ENCODE data around the gene FGGY. TPM values are rescaled to one million over a fixed set of nuclear protein-coding genes. Genes with fewer than 3 reads are reported as not detected.

Gene FGGY
- total and polyA plus RNA-seq, 4 donors, result 9.0 to 44.4 (median 21.1) TPM

- no peaks in the 10 kb centered on the region for H3K27me3 ChIP-seq (ENCODE audit: control insufficient read depth, insufficient read depth, low read length)
- no peak for DNase-seq (ENCODE audit: low read depth in 4 of 6, low spot score in 6 of 6)
- WGBS (ENCODE audit: insufficient coverage), result no CpG with 5 or more reads among the region's 6 CpGs
- no peaks in the 10 kb centered on the region for H3K9me3 ChIP-seq (ENCODE audit: control insufficient read depth, insufficient read depth, low read length)
- no peaks in the 10 kb centered on the region for H3K4me1 ChIP-seq (ENCODE audit: control insufficient read depth, insufficient read depth, low read length)
- H3K4me3 ChIP-seq (ENCODE audit: low read depth, low read length), result no peak overlapping the region
- no peaks in the 10 kb centered on the region for H3K36me3 ChIP-seq (ENCODE audit: control insufficient read depth, insufficient read depth, low read length)
- no peak overlapping the region for H3K27ac ChIP-seq (ENCODE audit: low read depth, low read length)
Measured at GRCh38 chr1:59375321-59376220, 78.7 kb downstream of the FGGY start.

- no peaks in the 10 kb centered on the region for H3K9me3 ChIP-seq (ENCODE audit: control insufficient read depth, insufficient read depth, low read length)
- H3K4me3 ChIP-seq (ENCODE audit: low read depth, low read length), result no peak overlapping the region
- H3K4me1 ChIP-seq (ENCODE audit: control insufficient read depth, insufficient read depth, low read length), result no peaks in the 10 kb centered on the region
- H3K27me3 ChIP-seq (ENCODE audit: control insufficient read depth, insufficient read depth, low read length), result no peaks in the 10 kb centered on the region
- WGBS (ENCODE audit: insufficient coverage), result no CpG with 5 or more reads among the region's 3 CpGs
- H3K27ac ChIP-seq (ENCODE audit: low read depth, low read length), result no peak overlapping the region
- DNase-seq (ENCODE audit: low read depth in 4 of 6, low spot score in 6 of 6), result no peak
- no peaks in the 10 kb centered on the region for H3K36me3 ChIP-seq (ENCODE audit: control insufficient read depth, insufficient read depth, low read length)
Measured at GRCh38 chr1:59377350-59377904, 80.5 kb downstream of the FGGY start.

- Histone ChIP-seq H3K36me3 (ENCODE audit: control insufficient read depth, insufficient read depth, low read length) (no peaks in the 10 kb centered on the region), H3K4me1 (ENCODE audit: control insufficient read depth, insufficient read depth, low read length) (no peaks in the 10 kb centered on the region), H3K27me3 (ENCODE audit: control insufficient read depth, insufficient read depth, low read length) (no peaks in the 10 kb centered on the region), H3K27ac (ENCODE audit: low read depth, low read length) (no peak overlapping the region), H3K4me3 (ENCODE audit: low read depth, low read length) (no peak overlapping the region), H3K9me3 (ENCODE audit: control insufficient read depth, insufficient read depth, low read length) (no peaks in the 10 kb centered on the region)
- WGBS (ENCODE audit: insufficient coverage), result 70% methylated on average over 2 of the region's 7 CpGs
- no peak for DNase-seq (ENCODE audit: low read depth in 4 of 6, low spot score in 6 of 6)
Measured at GRCh38 chr1:59378621-59379370, 81.9 kb downstream of the FGGY start.

- Histone ChIP-seq H3K27me3 (ENCODE audit: control insufficient read depth, insufficient read depth, low read length) (no peaks in the 10 kb centered on the region), H3K27ac (ENCODE audit: low read depth, low read length) (no peak overlapping the region), H3K36me3 (ENCODE audit: control insufficient read depth, insufficient read depth, low read length) (no peaks in the 10 kb centered on the region), H3K4me3 (ENCODE audit: low read depth, low read length) (no peak overlapping the region), H3K9me3 (ENCODE audit: control insufficient read depth, insufficient read depth, low read length) (no peaks in the 10 kb centered on the region), H3K4me1 (ENCODE audit: control insufficient read depth, insufficient read depth, low read length) (no peaks in the 10 kb centered on the region)
- DNase-seq (ENCODE audit: low read depth in 4 of 6, low spot score in 6 of 6), result no peak
Measured at GRCh38 chr1:59379371-59379728, 82.5 kb downstream of the FGGY start.

GRCh38 chr1:59383963-59384362 lies 87.1 kb downstream of the FGGY start:
- Histone ChIP-seq H3K9me3 (ENCODE audit: control insufficient read depth, insufficient read depth, low read length) (no peaks in the 10 kb centered on the region), H3K36me3 (ENCODE audit: control insufficient read depth, insufficient read depth, low read length) (no peaks in the 10 kb centered on the region), H3K27ac (ENCODE audit: low read depth, low read length) (no peak overlapping the region), H3K27me3 (ENCODE audit: control insufficient read depth, insufficient read depth, low read length) (no peaks in the 10 kb centered on the region), H3K4me1 (ENCODE audit: control insufficient read depth, insufficient read depth, low read length) (no peaks in the 10 kb centered on the region), H3K4me3 (ENCODE audit: low read depth, low read length) (no peak overlapping the region)
- DNase-seq (ENCODE audit: low read depth in 4 of 6, low spot score in 6 of 6), result no peak
- 100% methylated on average over 2 of the region's 3 CpGs for WGBS (ENCODE audit: insufficient coverage)

- H3K9me3 ChIP-seq (ENCODE audit: control insufficient read depth, insufficient read depth, low read length), result no peaks in the 10 kb centered on the region
- H3K4me1 ChIP-seq (ENCODE audit: control insufficient read depth, insufficient read depth, low read length), result no peaks in the 10 kb centered on the region
Measured at GRCh38 chr1:59384443-59384842, 87.5 kb downstream of the FGGY start.

GRCh38 chr1:59388191-59388590 lies 91.3 kb downstream of the FGGY start:
- WGBS (ENCODE audit: insufficient coverage), result no CpG with 5 or more reads among the region's 3 CpGs
- no peaks in the 10 kb centered on the region for H3K36me3 ChIP-seq (ENCODE audit: control insufficient read depth, insufficient read depth, low read length)
- H3K4me1 ChIP-seq (ENCODE audit: control insufficient read depth, insufficient read depth, low read length), result peaks cover 2% of the 10 kb centered on the region

More at GRCh38 chr1:59384443-59384842, 87.5 kb downstream of the FGGY start:
- Histone ChIP-seq H3K27me3 (ENCODE audit: control insufficient read depth, insufficient read depth, low read length) (no peaks in the 10 kb centered on the region), H3K36me3 (ENCODE audit: control insufficient read depth, insufficient read depth, low read length) (no peaks in the 10 kb centered on the region), H3K4me3 (ENCODE audit: low read depth, low read length) (no peak overlapping the region), H3K27ac (ENCODE audit: low read depth, low read length) (no peak overlapping the region)
- WGBS (ENCODE audit: insufficient coverage), result no CpG with 5 or more reads among the region's 1 CpG
- DNase-seq (ENCODE audit: low read depth in 4 of 6, low spot score in 6 of 6), result no peak

GRCh38 chr1:59389847-59390246 lies 93.0 kb downstream of the FGGY start:
- no peak overlapping the region for H3K27ac ChIP-seq (ENCODE audit: low read depth, low read length)
- H3K9me3 ChIP-seq (ENCODE audit: control insufficient read depth, insufficient read depth, low read length), result no peaks in the 10 kb centered on the region
- H3K27me3 ChIP-seq (ENCODE audit: control insufficient read depth, insufficient read depth, low read length), result no peaks in the 10 kb centered on the region
- DNase-seq (ENCODE audit: low read depth in 4 of 6, low spot score in 6 of 6), result no peak
- no peaks in the 10 kb centered on the region for H3K36me3 ChIP-seq (ENCODE audit: control insufficient read depth, insufficient read depth, low read length)
- peaks cover 7% of the 10 kb centered on the region for H3K4me1 ChIP-seq (ENCODE audit: control insufficient read depth, insufficient read depth, low read length)
- no peak overlapping the region for H3K4me3 ChIP-seq (ENCODE audit: low read depth, low read length)

More at GRCh38 chr1:59388191-59388590, 91.3 kb downstream of the FGGY start:
- H3K4me3 ChIP-seq (ENCODE audit: low read depth, low read length), result no peak overlapping the region
- H3K9me3 ChIP-seq (ENCODE audit: control insufficient read depth, insufficient read depth, low read length), result no peaks in the 10 kb centered on the region
- no peak overlapping the region for H3K27ac ChIP-seq (ENCODE audit: low read depth, low read length)
- DNase-seq (ENCODE audit: low read depth in 4 of 6, low spot score in 6 of 6), result no peak
- no peaks in the 10 kb centered on the region for H3K27me3 ChIP-seq (ENCODE audit: control insufficient read depth, insufficient read depth, low read length)

GRCh38 chr1:59390307-59390706 lies 93.4 kb downstream of the FGGY start:
- Histone ChIP-seq H3K4me1 (ENCODE audit: control insufficient read depth, insufficient read depth, low read length) (peaks cover 7% of the 10 kb centered on the region), H3K36me3 (ENCODE audit: control insufficient read depth, insufficient read depth, low read length) (no peaks in the 10 kb centered on the region), H3K4me3 (ENCODE audit: low read depth, low read length) (no peak overlapping the region), H3K27ac (ENCODE audit: low read depth, low read length) (no peak overlapping the region), H3K9me3 (ENCODE audit: control insufficient read depth, insufficient read depth, low read length) (no peaks in the 10 kb centered on the region), H3K27me3 (ENCODE audit: control insufficient read depth, insufficient read depth, low read length) (no peaks in the 10 kb centered on the region)
- WGBS (ENCODE audit: insufficient coverage), result no CpG with 5 or more reads among the region's 3 CpGs
- DNase-seq (ENCODE audit: low read depth in 4 of 6, low spot score in 6 of 6), result no peak

Data from spinal cord (tissue), 10 donors.